Esophagus muscularis mucosa (tissue), 4 donors: ENCODE results near the gene SLC1A4.

Experiments
- CTCF ChIP-seq, 3 experiments: fragments of 200-600 bp in 2 of 3; fragments of 450-650 bp in 1 of 3; sonication (generic) in 2 of 3; IDR thresholded peaks; one replicate each; pipeline ENCODE4 v1.5.1; 2017 to 2019; ENCODE audit warnings: antibody characterized with exemption in 3 of 3, mild to moderate bottlenecking in 2 of 3, moderate library complexity in 1 of 3
- EP300 ChIP-seq: sonication (generic); formaldehyde crosslinking; IDR thresholded peaks from one replicate; pipeline ENCODE4 v1.6.1; 2017; ENCODE audit warnings: antibody characterized with exemption
- POLR2A ChIP-seq: fragments of 450-650 bp; IDR thresholded peaks from one replicate; pipeline ENCODE4 v1.6.1; 2017; ENCODE audit warnings: antibody characterized with exemption, moderate library complexity, mild to moderate bottlenecking, low read depth
- POLR2AphosphoS5 ChIP-seq, 2 donors: sonication (generic); formaldehyde crosslinking; IDR thresholded peaks; one replicate each; pipeline ENCODE4 v1.6.1; 2017; ENCODE audit warnings: antibody characterized with exemption in 2 of 2

- TF ChIP-seq CTCF (IDR thresholded peaks at IDR 0.05) (no peak), POLR2A (no peak), POLR2AphosphoS5 (IDR thresholded peaks at IDR 0.05) (peak; percentile 58 to 72), EP300 (no peak)
Measured at GRCh38 chr2:64975232-64975821, 13.9 kb upstream of the SLC1A4 start.
